ENCODE data around the gene SUN5. TPM values are rescaled to one million over a fixed set of nuclear protein-coding genes. Genes with fewer than 3 reads are reported as not detected.

The SUN5 gene
- total and polyA plus RNA-seq, 2 of the 8 experiments (the other 6 are each of a cell fraction or from before 2014, with no cell fraction given) = not detected

DNA sequence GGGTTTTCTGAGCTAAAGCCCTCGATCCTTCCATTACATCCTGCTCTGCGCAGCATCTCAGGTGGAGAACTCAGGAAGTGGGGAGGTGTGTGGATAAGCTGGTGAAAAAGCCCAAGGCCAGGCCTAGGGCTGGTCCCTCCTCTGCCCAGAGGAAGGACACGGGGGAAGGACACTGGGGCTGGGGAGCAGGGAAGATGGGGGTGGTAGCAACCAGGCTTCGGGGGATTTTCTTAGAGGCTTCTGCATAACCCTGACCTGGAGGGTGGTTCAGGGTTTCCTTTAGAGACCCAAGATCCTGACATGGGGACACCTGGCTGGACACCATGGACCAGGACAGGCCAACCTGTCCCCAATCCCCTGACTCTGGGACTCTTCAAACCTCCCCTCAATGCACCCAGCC, 37.9 kb downstream of the SUN5 start:
- DNase-seq (ENCODE audit: low read depth in 1 of 2, low spot score in 2 of 2) = no peak
- Histone ChIP-seq H3K27me3 (replicated peaks in 1 of 4; ENCODE audit: control insufficient read depth in 3 of 4, extremely low read depth in 1 of 4, insufficient read depth in 3 of 4, low read length in 3 of 4) (no peaks in the 10 kb centered on the region), H3K79me2 (ENCODE audit: control insufficient read depth in 1 of 2, insufficient read depth in 2 of 2, low read length in 2 of 2) (no peaks in the 10 kb centered on the region), H3K9ac (replicated peaks in 1 of 4; ENCODE audit: extremely low read depth in 1 of 4, low read depth in 3 of 4, low read length in 3 of 4) (no peak overlapping the region), H3K4ac (replicated peaks; ENCODE audit: insufficient read length, low read depth, low read length) (no peak overlapping the region), H3K56ac (replicated peaks; ENCODE audit: insufficient read length, low read depth, low read length) (no peak overlapping the region), H3K27ac (ENCODE audit: low read depth, low read length) (no peak overlapping the region), H4K8ac (ENCODE audit: extremely low read depth, insufficient read depth, low read length) (no peak overlapping the region; the same call in 1 of the 2 replicates), H2AFZ (ENCODE audit: low read length) (no peak overlapping the region), H3K4me3 (ENCODE audit: extremely low read depth in 1 of 4, insufficient read depth in 2 of 4, low read depth in 3 of 4, low read length in 4 of 4) (no peak overlapping the region), H3K9me3 (ENCODE audit: insufficient read depth in 2 of 2, low read depth in 1 of 2, low read length in 1 of 2) (no peaks in the 10 kb centered on the region), H3K4me1 (replicated peaks in 1 of 4; ENCODE audit: control insufficient read depth in 3 of 4, insufficient read depth in 4 of 4, low read length in 3 of 4) (peaks cover 0 to under 1% (median 0%) of the 10 kb centered on the region in 4 experiments; a peak in 6 of 7 replicates), H2BK20ac (ENCODE audit: low read length) (no peak overlapping the region), H3K14ac (ENCODE audit: insufficient read length) (no peak overlapping the region), H2BK120ac (replicated peaks; ENCODE audit: low read depth, low read length) (no peak overlapping the region), H4K5ac (ENCODE audit: insufficient read length, low read depth, low read length) (no peak overlapping the region), H2AK5ac (ENCODE audit: low read depth, low read length) (no peak overlapping the region), H3K79me1 (ENCODE audit: low read depth, low read length) (no peaks in the 10 kb centered on the region), H4K20me1 (replicated peaks in 1 of 2; ENCODE audit: control insufficient read depth in 1 of 2, insufficient read depth in 2 of 2, low read length in 2 of 2) (no peaks in the 10 kb centered on the region), H3K23ac (ENCODE audit: insufficient read length) (no peak overlapping the region), H3K23me2 (ENCODE audit: low read depth, low read length) (no peaks in the 10 kb centered on the region), H3K4me2 (ENCODE audit: insufficient read depth in 1 of 2, low read depth in 2 of 2, low read length in 2 of 2) (no peak overlapping the region), H2BK12ac (ENCODE audit: low read depth, low read length) (no peak overlapping the region), H4K91ac (replicated peaks; ENCODE audit: insufficient read length, low read length) (no peak overlapping the region), H3K18ac (ENCODE audit: extremely low read depth, low read length) (no peak overlapping the region), H2BK5ac (ENCODE audit: low read depth, low read length) (no peak overlapping the region), H2BK15ac (ENCODE audit: low read length) (no peak overlapping the region), H3K36me3 (ENCODE audit: control insufficient read depth in 2 of 4, insufficient read depth in 4 of 4, low read length in 3 of 4) (no peaks in the 10 kb centered on the region)
- ChIA-PET CTCF (ENCODE audit: partially characterized antibody) (interaction anchor here (1.1 to 1.8 kb wide), 3 partner anchors 8 to 39 kb away, joined by 3 to 7 read pairs (median 6); partner anchors contain the start of gene SUN5), POLR2A (ENCODE audit: partially characterized antibody) (no interaction called here)
- no peak for FAIRE-seq
- 88% methylated on average over 3 of the region's 4 CpGs; no CpG with 5 or more reads in 1 of the 2 experiments for WGBS, 2 experiments (ENCODE audit: extremely low coverage in 1 of 2, insufficient coverage in 1 of 2, insufficient read length in 1 of 2, insufficient replicate concordance in 2 of 2, low coverage in 1 of 2, low lambda C conversion rate in 2 of 2, missing lambda C conversion rate in 1 of 2)
- TF ChIP-seq KDM1A (IDR thresholded peaks at IDR 0.05; ENCODE audit: borderline replicate concordance, low read length) = no peak
- no peak for TF ChIP-seq SAP30 (IDR thresholded peaks at IDR 0.05; ENCODE audit: insufficient read depth, insufficient replicate concordance, low read length)
- no peak for TF ChIP-seq JUN (IDR thresholded peaks at IDR 0.05; ENCODE audit: low read depth, low read length)
- TF ChIP-seq SIN3A (conservative IDR thresholded peaks at IDR 0.05 in 1 of 2, IDR thresholded peaks at IDR 0.05 in 1 of 2; ENCODE audit: low read depth in 1 of 2, low read length in 2 of 2) = no peak
- no peak for TF ChIP-seq JUND (IDR thresholded peaks at IDR 0.05; ENCODE audit: low read length)
- no peak for TF ChIP-seq CTBP2 (IDR thresholded peaks at IDR 0.05; ENCODE audit: borderline replicate concordance, insufficient read depth, insufficient read length, low read length)
- TF ChIP-seq SP1 (IDR thresholded peaks at IDR 0.05; ENCODE audit: low read depth, low read length) = no peak
- no peak for TF ChIP-seq TAF7 (optimal IDR thresholded peaks at IDR 0.05; ENCODE audit: borderline replicate concordance, low read depth, low read length)
- no peak for TF ChIP-seq POU5F1 (IDR thresholded peaks at IDR 0.05; ENCODE audit: low read depth, low read length)
- no peak for TF ChIP-seq SRF (IDR thresholded peaks at IDR 0.05; ENCODE audit: low read depth, low read length)
- TF ChIP-seq, protein P1, sequence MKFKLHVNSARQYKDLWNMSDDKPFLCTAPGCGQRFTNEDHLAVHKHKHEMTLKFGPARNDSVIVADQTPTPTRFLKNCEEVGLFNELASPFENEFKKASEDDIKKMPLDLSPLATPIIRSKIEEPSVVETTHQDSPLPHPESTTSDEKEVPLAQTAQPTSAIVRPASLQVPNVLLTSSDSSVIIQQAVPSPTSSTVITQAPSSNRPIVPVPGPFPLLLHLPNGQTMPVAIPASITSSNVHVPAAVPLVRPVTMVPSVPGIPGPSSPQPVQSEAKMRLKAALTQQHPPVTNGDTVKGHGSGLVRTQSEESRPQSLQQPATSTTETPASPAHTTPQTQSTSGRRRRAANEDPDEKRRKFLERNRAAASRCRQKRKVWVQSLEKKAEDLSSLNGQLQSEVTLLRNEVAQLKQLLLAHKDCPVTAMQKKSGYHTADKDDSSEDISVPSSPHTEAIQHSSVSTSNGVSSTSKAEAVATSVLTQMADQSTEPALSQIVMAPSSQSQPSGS (IDR thresholded peaks at IDR 0.05; ENCODE audit: low read length) = no peak
- no peak for TF ChIP-seq KDM5A (IDR thresholded peaks at IDR 0.05; ENCODE audit: low read length)
- TF ChIP-seq EGR1 (IDR thresholded peaks at IDR 0.05; ENCODE audit: borderline replicate concordance, low read depth, low read length) = no peak
